SK-N-SH (cell line): ENCODE results near the gene ITGB5. TPM values are rescaled to one million over a fixed set of nuclear protein-coding genes. Genes with fewer than 3 reads are reported as not detected.

ENCODE experiments used
- CTCF ChIA-PET: fragments of 300-600, 350-600 bp; formaldehyde crosslinking; extraction: SDS; loops from one replicate; lab custom pipeline; 2021; lab: Yijun Ruan, JAX
- POLR2A ChIA-PET: fragments of 350-600 bp; sonication (Branson Sonifier 250); formaldehyde crosslinking; extraction: SDS; loops from one replicate; lab custom pipeline; 2020; ENCODE audit warnings: antibody characterized with exemption, inconsistent platforms; lab: Yijun Ruan, JAX
- DNase-seq: peaks from one replicate; pipeline ENCODE4 v3.0.0; 2012
- H2AFZ ChIP-seq: fragments of 200-600 bp; sonication (generic); 2 replicates; pipeline ENCODE4 v1.8.1; 2016; ENCODE audit warnings: antibody characterized with exemption, mild to moderate bottlenecking, low read depth
- H3F3A ChIP-seq: fragments of 200-600 bp; sonication (generic); replicated peaks from 2 replicates; pipeline ENCODE3; 2016; ENCODE audit warnings: antibody characterized with exemption, mild to moderate bottlenecking; ENCODE audit not compliant: insufficient read depth
- H3K27ac ChIP-seq, 2 experiments: fragments of 200-500 bp in 1 of 2; fragments of 200-600 bp in 1 of 2; sonication (Bioruptor generic) in 1 of 2; sonication (generic), shearing (Covaris generic) in 1 of 2; 2 replicates each; pipeline versions ENCODE4 v1.5.1 to v1.6.1; 2014 to 2016; ENCODE audit warnings: low read depth in 2 of 2, inconsistent platforms in 1 of 2, low read length in 1 of 2, mild to moderate bottlenecking in 1 of 2, mixed read lengths in 1 of 2
- H3K27me3 ChIP-seq: fragments of 200-600 bp; sonication (generic), shearing (Covaris generic); 2 replicates; pipeline ENCODE4 v1.6.1; 2016; ENCODE audit warnings: mixed run types; ENCODE audit not compliant: insufficient read depth
- H3K36me3 ChIP-seq, 2 experiments: fragments of 200-500 bp in 1 of 2; fragments of 200-600 bp in 1 of 2; sonication (Bioruptor generic) in 1 of 2; sonication (generic) in 1 of 2; replicated peaks in 1 of 2; 2 replicates each; pipeline versions ENCODE3 to v1.5.1; 2014 to 2016; ENCODE audit warnings: low read length in 1 of 2, mild to moderate bottlenecking in 1 of 2; ENCODE audit not compliant: insufficient read depth in 2 of 2, control insufficient read depth in 1 of 2
- H3K4me1 ChIP-seq, 2 experiments: fragments of 200-500 bp in 1 of 2; fragments of 200-600 bp in 1 of 2; sonication (Bioruptor generic) in 1 of 2; sonication (generic), shearing (Covaris generic) in 1 of 2; 2 replicates each; pipeline versions ENCODE4 v1.5.1 to v1.6.1; 2014 to 2016; ENCODE audit warnings: low read depth in 1 of 2, low read length in 1 of 2, mixed run types in 1 of 2; ENCODE audit not compliant: insufficient read depth in 2 of 2, control insufficient read depth in 1 of 2
- H3K4me2 ChIP-seq: fragments of 200-600 bp; sonication (generic), shearing (Covaris generic); 2 replicates; pipeline ENCODE4 v1.6.1; 2017; ENCODE audit warnings: mixed run types
- H3K4me3 ChIP-seq, 2 experiments: fragments of 200-500 bp in 1 of 2; fragments of 200-600 bp in 1 of 2; sonication (Bioruptor generic) in 1 of 2; sonication (generic), shearing (Covaris generic) in 1 of 2; 2 replicates each; pipeline versions ENCODE4 v1.5.1 to v1.8.1; 2014 to 2016; ENCODE audit warnings: low read depth in 2 of 2, inconsistent platforms in 1 of 2, low read length in 1 of 2, mild to moderate bottlenecking in 1 of 2, mixed read lengths in 1 of 2, moderate library complexity in 1 of 2
- H3K79me2 ChIP-seq: fragments of 200-600 bp; sonication (generic); 2 replicates; pipeline ENCODE4 v1.8.1; 2017; ENCODE audit warnings: mild to moderate bottlenecking; ENCODE audit not compliant: insufficient read depth
- H3K9ac ChIP-seq: fragments of 200-600 bp; sonication (generic); 2 replicates; pipeline ENCODE4 v1.6.1; 2017; ENCODE audit warnings: mixed run types
- H3K9me2 ChIP-seq: fragments of 200-600 bp; sonication (generic); 2 replicates; pipeline ENCODE4 v1.6.1; 2017; ENCODE audit warnings: mixed run types
- H3K9me3 ChIP-seq: fragments of 200-600 bp; sonication (generic); 2 replicates; pipeline ENCODE4 v1.6.1; 2017; ENCODE audit warnings: mixed run types, mild to moderate bottlenecking, moderate library complexity
- H4K20me1 ChIP-seq: fragments of 200-600 bp; sonication (generic); 2 replicates; pipeline ENCODE4 v1.6.1; 2017; ENCODE audit warnings: mild to moderate bottlenecking, mixed run types; ENCODE audit not compliant: insufficient read depth
- CHD2 ChIP-seq: fragments of 150-350 bp; IDR thresholded peaks from 2 replicates; pipeline ENCODE4 v1.6.1; 2018; ENCODE audit warnings: low read length; ENCODE audit not compliant: partially characterized antibody
- FOSL2 ChIP-seq: IDR thresholded peaks from 2 replicates; pipeline ENCODE4 v1.4.0; 2012; ENCODE audit warnings: low read depth, mild to moderate bottlenecking, moderate library complexity, borderline replicate concordance
- GABPA ChIP-seq: IDR thresholded peaks from 2 replicates; pipeline ENCODE4 v1.4.0; 2012; ENCODE audit warnings: low read depth, mild to moderate bottlenecking
- GATA2 ChIP-seq: sonication (generic); formaldehyde crosslinking; IDR thresholded peaks from 2 replicates; pipeline ENCODE4 v1.5.0; 2020; ENCODE audit warnings: mild to moderate bottlenecking, missing genetic modification reagents
- MXI1 ChIP-seq: IDR thresholded peaks from 2 replicates; pipeline ENCODE4 v1.6.1; 2012; ENCODE audit warnings: mild to moderate bottlenecking, low read depth, low read length, improper control_type of control experiment
- NFIC ChIP-seq: IDR thresholded peaks from 2 replicates; pipeline ENCODE4 v1.4.0; 2012; ENCODE audit warnings: borderline replicate concordance
- NRF1 ChIP-seq: IDR thresholded peaks from 2 replicates; pipeline ENCODE4 v1.6.1; 2012; ENCODE audit warnings: low read depth, mild to moderate bottlenecking, low read length
- POLR2AphosphoS5 ChIP-seq: IDR thresholded peaks from 2 replicates; pipeline ENCODE4 v1.6.1; 2012; ENCODE audit warnings: low read depth, low read length
- RAD21 ChIP-seq: IDR thresholded peaks from 2 replicates; pipeline ENCODE4 v1.6.1; 2012; ENCODE audit warnings: mild to moderate bottlenecking, low read length
- RCOR1 ChIP-seq: fragments of 150-350 bp; IDR thresholded peaks from 2 replicates; pipeline ENCODE4 v1.6.1; 2017; ENCODE audit warnings: antibody characterized with exemption, low read length
- SIN3A ChIP-seq: IDR thresholded peaks from 2 replicates; pipeline ENCODE4 v1.6.1; 2012; ENCODE audit warnings: low read depth, mild to moderate bottlenecking, low read length, moderate library complexity, borderline replicate concordance
- SMC3 ChIP-seq: IDR thresholded peaks from 2 replicates; pipeline ENCODE4 v1.6.1; 2012; ENCODE audit warnings: low read depth, low read length, improper control_type of control experiment
- WGBS: methylation state at CpG from one replicate; pipeline ENCODE4 v1.1.6; 2017; ENCODE audit warnings: low lambda C conversion rate; 5-methylcytosine and 5-hydroxymethylcytosine counted together
- polyA plus RNA-seq, 3 experiments: library from polyadenylated mRNA; depleted of rRNA; stranded (reverse); fragments of >200 nt; gene quantifications; 2 replicates each; pipeline ENCODE4 v1.2.3, GENCODE V29; 2012
- TF ChIP-seq, protein P1 (sequence below): fragments of 200-600 bp; sonication (generic); IDR thresholded peaks from 2 replicates; pipeline ENCODE4 v1.6.1; 2017; ENCODE audit warnings: antibody characterized with exemption, mild to moderate bottlenecking, moderate library complexity
- TF ChIP-seq, protein P2 (sequence below): fragments of 150-350 bp; IDR thresholded peaks from 2 replicates; pipeline ENCODE4 v1.6.1; 2017; ENCODE audit warnings: antibody characterized with exemption, low read length, low read depth, borderline replicate concordance
- TF ChIP-seq, protein P3 (sequence below): IDR thresholded peaks from 2 replicates; pipeline ENCODE4 v1.4.0; 2012; ENCODE audit warnings: low read depth, borderline replicate concordance
- TF ChIP-seq, protein P4 (sequence below): IDR thresholded peaks from 2 replicates; pipeline ENCODE4 v1.6.1; 2012; ENCODE audit warnings: mild to moderate bottlenecking, low read depth, low read length, moderate library complexity
- TF ChIP-seq, protein P5 (sequence below): IDR thresholded peaks from 2 replicates; pipeline ENCODE4 v1.4.0; 2012; ENCODE audit warnings: low read depth

ITGB5 gene
- polyA plus RNA-seq, 1 of the 3 experiments (the other 2 are of a cell fraction): 481 TPM

DNA sequence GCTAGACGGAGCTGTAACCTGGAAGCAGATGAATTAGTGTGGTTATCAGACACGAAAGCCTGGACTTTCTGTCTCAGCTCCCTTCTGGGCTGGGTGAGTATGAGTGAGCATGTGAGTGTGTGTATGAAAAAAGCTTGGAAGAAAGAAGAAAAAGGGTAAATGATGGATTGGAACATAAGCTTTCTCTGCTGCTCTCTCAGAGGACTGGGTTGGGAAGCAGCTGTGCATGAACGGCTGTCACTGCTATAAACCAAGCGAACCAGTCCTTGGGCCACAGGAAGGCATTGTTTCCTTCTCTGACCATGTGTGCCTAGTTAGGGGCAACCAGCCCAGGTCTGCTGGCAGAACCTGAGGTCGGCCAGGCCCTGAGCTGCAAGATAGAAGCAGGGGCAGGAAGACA, 119.9 kb downstream of the ITGB5 start:
- no peaks in the 10 kb centered on the region for H3K27me3 ChIP-seq
- no peaks in the 10 kb centered on the region for H3K9me3 ChIP-seq
- CTCF ChIA-PET: interaction anchor here (1.2 to 15.4 kb wide), 4 partner anchors 19 to 227 kb away, joined by 3 to 332 read pairs (median 4); no protein-coding TSS in a partner anchor
- H3F3A ChIP-seq: peaks cover 22% of the 10 kb centered on the region
- peaks cover 15 to 74% of the 10 kb centered on the region in 2 experiments for H3K4me1 ChIP-seq
- no peak overlapping the region for H3K4me3 ChIP-seq
- H4K20me1 ChIP-seq: peaks cover under 1% of the 10 kb centered on the region; the same call in 1 of the 2 replicates
- H3K79me2 ChIP-seq: 0 out of 2 replicates have a peak, but pooled peaks cover 3% of the 10 kb centered on the region
- no peaks in the 10 kb centered on the region for H3K9me2 ChIP-seq
- H3K27ac ChIP-seq: peak overlapping the region in 1 of 2 experiments; percentile 50; a peak in 1 of 4 replicates
- DNase-seq: no peak
- TF ChIP-seq, protein P1, sequence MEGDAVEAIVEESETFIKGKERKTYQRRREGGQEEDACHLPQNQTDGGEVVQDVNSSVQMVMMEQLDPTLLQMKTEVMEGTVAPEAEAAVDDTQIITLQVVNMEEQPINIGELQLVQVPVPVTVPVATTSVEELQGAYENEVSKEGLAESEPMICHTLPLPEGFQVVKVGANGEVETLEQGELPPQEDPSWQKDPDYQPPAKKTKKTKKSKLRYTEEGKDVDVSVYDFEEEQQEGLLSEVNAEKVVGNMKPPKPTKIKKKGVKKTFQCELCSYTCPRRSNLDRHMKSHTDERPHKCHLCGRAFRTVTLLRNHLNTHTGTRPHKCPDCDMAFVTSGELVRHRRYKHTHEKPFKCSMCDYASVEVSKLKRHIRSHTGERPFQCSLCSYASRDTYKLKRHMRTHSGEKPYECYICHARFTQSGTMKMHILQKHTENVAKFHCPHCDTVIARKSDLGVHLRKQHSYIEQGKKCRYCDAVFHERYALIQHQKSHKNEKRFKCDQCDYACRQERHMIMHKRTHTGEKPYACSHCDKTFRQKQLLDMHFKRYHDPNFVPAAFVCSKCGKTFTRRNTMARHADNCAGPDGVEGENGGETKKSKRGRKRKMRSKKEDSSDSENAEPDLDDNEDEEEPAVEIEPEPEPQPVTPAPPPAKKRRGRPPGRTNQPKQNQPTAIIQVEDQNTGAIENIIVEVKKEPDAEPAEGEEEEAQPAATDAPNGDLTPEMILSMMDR: no peak
- TF ChIP-seq FOSL2 (no peak), NFIC (no peak), CHD2 (no peak), POLR2AphosphoS5 (no peak), RAD21 (no peak), GABPA (no peak), SMC3 (no peak), GATA2 (CRISPR knock-in tag) (no peak), RCOR1 (no peak), SIN3A (no peak), MXI1 (no peak), NRF1 (no peak)
- TF ChIP-seq, protein P2, sequence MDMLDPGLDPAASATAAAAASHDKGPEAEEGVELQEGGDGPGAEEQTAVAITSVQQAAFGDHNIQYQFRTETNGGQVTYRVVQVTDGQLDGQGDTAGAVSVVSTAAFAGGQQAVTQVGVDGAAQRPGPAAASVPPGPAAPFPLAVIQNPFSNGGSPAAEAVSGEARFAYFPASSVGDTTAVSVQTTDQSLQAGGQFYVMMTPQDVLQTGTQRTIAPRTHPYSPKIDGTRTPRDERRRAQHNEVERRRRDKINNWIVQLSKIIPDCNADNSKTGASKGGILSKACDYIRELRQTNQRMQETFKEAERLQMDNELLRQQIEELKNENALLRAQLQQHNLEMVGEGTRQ: no peak
- TF ChIP-seq, protein P3, sequence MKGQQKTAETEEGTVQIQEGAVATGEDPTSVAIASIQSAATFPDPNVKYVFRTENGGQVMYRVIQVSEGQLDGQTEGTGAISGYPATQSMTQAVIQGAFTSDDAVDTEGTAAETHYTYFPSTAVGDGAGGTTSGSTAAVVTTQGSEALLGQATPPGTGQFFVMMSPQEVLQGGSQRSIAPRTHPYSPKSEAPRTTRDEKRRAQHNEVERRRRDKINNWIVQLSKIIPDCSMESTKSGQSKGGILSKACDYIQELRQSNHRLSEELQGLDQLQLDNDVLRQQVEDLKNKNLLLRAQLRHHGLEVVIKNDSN: no peak
- TF ChIP-seq, protein P4, sequence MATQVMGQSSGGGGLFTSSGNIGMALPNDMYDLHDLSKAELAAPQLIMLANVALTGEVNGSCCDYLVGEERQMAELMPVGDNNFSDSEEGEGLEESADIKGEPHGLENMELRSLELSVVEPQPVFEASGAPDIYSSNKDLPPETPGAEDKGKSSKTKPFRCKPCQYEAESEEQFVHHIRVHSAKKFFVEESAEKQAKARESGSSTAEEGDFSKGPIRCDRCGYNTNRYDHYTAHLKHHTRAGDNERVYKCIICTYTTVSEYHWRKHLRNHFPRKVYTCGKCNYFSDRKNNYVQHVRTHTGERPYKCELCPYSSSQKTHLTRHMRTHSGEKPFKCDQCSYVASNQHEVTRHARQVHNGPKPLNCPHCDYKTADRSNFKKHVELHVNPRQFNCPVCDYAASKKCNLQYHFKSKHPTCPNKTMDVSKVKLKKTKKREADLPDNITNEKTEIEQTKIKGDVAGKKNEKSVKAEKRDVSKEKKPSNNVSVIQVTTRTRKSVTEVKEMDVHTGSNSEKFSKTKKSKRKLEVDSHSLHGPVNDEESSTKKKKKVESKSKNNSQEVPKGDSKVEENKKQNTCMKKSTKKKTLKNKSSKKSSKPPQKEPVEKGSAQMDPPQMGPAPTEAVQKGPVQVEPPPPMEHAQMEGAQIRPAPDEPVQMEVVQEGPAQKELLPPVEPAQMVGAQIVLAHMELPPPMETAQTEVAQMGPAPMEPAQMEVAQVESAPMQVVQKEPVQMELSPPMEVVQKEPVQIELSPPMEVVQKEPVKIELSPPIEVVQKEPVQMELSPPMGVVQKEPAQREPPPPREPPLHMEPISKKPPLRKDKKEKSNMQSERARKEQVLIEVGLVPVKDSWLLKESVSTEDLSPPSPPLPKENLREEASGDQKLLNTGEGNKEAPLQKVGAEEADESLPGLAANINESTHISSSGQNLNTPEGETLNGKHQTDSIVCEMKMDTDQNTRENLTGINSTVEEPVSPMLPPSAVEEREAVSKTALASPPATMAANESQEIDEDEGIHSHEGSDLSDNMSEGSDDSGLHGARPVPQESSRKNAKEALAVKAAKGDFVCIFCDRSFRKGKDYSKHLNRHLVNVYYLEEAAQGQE: no peak
- TF ChIP-seq, protein P5, sequence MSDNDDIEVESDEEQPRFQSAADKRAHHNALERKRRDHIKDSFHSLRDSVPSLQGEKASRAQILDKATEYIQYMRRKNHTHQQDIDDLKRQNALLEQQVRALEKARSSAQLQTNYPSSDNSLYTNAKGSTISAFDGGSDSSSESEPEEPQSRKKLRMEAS: no peak
- peaks cover 50 to 64% of the 10 kb centered on the region in 2 experiments for H3K36me3 ChIP-seq
- POLR2A ChIA-PET: no interaction called here
- 90% methylated on average over 5 of the region's 5 CpGs for WGBS
- no peak overlapping the region for H3K9ac ChIP-seq
- no peak overlapping the region for H2AFZ ChIP-seq
- no peak overlapping the region for H3K4me2 ChIP-seq
